ENCODE measurements around the gene CACFD1.

Gene CACFD1

DNA sequence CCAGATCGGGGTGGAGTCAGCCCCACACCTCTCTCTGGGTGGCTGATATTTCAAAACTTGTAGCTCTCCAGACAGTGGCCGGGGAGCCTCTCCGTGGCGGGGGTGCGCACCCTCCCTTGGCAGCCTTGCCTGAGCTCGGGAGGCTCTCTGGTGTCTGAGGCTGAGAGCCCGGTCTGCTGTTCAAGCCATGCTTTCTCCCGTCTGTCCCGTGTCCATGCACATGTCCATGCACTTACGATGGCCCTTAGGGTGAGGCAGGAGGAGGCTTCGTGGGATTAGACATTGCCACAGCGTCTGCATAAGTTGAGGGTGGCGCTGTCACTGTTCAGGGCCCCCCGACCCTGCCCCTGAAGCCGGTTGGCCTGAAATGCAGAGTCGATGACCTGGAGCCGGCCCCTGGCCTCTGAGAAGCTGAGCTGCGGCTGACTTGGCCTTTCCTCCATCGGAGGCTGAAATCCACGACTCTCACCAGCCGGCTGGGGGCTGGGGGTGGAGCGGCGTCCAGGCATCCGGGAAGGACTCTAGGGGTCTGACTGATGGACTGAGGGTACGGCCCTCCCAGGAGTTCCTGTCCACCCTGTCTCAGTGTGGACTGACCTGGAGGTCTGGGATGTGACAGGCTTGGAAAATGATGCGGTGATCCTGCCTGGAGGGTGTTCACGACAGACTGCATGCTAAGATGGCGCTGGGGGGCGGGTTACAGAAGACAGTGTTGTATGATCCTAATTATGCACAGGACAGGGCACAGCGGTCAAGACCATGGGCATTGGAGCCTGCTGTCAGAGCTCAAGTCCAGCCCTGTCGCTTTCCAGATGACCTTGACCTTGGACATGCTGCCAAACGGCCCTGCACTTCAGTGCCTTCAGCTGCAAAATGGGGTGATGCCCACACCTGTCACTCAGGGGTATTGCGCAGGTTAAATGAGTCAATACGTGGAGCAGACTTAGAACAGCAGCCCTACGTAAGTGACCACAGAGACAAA is 37.4 kb downstream of the CACFD1 start:
- no peak for DNase-seq

DNA sequence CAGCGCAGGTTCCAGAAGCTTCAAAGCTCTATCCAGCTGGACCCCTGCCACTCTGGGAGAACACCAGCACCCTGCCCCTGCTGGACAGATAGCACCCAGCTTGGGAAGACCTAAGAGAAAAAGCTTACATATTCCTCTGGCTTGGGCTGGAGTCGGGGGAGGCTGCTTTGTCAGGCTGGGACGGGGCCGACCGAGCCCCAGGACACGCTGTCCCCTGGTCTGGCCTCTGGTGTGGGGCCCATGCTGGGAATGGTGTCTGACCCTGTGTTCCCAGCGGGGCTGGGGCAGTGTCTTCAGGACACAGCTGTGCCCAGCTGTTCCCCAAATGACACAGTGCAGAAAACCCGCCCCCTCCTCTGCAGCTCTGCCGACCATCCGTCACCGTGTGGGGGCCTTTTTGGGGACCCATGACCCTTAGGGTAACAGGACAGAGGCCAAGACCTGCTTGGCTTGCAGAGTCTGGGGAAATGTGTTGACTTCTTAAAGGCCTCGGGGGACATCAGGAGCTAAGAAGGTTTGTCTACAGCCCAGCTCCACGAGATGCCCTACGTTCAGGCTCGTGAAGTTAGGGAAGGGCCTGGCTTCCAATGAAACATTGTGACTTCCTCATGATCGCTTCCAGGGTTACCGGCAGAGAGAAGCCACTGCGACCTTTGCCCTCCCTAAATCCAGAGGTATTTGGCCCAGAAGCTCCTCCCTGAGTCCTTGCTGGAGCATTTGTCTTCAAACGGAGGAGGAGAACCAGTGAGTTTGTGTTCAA is 39.5 kb downstream of the CACFD1 start:
- no peak for DNase-seq

DNA sequence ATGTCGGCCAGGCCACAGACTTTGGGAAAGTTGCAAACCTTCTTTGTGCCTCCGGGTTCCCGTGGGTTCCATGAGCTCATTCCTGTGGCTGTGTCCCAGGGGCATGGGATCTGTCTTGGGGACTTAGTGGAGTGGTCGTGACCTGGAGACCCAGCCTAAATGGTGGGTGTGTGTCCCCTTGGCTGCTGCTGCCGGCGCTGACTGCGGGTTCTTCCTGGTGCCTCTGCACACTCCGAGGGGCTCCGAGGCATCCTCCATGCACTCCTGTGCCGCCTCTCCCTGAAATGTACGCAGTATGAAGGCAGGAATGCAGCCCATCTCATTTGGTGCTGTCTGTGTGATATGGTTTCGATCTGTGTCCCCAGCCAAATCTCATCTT is 40.1 kb downstream of the CACFD1 start:
- DNase-seq: no peak

DNA sequence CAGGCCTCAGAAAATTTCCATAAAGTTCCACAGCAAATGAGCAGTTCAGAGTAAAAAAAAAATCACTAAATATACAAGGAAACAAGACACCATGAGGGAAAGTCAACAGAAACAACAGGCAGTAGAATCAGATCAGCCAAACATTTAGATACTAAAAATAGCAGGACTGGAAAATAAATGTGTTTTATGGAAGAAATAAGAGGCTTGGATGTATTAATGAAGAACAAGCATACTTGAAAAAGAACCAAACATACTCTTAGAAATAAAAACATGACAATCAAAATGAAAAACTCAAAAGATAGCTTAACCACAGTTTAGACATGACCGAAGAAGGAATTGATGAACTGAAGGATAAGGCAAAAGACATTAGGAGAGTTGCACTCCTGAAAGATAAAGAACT is 42.3 kb downstream of the CACFD1 start:
- no peak for DNase-seq

DNA sequence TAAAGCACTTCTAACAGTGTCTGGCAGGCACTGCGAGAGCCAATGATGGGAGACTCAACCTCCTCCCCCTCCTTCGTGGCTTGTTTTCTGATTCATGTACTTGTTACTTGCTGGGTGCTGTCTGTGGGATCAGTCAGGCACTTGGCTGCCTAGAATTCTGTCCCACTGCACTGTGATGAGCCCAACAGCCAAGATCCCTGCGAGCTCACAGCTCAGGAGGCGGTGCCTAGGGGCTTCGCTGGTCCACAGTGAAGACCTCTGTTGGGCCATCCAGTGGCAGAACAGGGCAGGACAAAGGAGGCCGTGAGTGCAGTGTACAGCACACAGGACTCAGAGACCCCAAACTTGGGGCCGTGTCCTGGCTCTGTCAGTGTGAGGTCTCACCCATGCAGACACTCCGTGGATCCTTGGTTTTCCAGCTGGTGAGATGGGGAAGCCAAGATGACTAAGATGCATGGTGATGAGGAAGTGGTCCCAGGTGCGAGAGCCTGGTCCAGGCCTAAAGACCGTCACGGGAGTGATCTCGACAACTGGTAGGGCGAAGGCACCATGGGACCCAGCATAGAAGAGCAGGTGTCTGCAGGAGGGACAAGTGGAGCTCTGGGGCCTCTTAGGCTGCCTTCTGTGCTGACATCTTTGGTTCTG is 45.5 kb downstream of the CACFD1 start:
- DNase-seq: peak; percentile 0

DNA sequence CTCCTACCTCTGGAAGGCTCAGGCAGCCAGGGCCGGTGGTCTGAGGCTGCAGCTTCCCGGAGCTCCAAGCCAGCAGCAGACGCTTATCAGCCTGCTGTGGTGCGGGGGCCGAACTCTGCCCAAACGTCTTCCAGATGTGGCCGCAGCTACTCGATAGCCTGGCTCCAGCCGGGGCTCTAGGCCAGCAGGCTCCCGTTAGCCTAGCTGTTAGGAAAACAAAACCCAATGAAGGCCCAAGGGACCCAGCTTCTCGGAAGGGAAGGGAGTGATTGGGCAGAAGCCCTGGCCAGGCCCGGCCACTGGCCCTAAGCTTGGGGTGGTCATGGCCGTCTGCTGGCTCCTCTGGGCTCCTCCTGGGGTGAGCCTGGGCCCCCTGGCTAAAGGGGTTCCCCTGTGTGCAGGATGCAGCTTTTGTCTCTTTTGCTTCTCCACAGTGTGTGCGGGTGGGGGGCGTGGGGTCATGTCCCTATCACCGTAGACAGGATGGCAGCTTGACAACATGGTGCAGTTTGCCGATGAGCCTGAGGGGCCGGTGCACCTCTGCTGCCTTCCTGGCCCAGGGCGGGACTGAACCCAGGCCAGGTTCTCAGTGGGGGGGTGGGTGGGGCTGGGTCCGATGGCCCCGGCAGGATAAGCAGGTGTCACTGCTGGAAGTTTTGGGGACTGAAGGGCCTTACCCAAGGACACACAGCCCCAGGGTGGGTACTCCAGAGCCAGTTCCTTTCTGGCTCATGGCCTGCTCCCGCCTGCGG is 46.3 kb downstream of the CACFD1 start:
- DNase-seq: no peak

DNA sequence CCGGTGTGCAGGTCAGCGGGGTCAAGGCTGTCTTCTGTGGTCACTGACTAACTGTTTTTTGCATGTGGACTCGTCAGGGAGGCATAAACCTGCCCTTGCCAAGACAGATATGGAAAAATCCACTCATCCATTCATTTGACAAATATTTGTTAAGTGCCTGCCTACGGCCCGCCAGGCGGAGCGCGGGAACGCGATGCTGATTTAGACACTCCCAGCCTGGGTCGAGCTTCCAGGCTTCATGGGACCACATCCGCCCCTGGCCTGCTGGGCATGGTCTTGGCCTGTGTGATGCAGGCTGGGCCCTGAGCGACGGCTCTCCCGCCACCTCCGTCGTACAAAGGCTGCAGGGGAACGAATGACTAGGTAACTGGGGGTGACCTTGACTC is 46.9 kb downstream of the CACFD1 start:
- DNase-seq: no peak

DNA sequence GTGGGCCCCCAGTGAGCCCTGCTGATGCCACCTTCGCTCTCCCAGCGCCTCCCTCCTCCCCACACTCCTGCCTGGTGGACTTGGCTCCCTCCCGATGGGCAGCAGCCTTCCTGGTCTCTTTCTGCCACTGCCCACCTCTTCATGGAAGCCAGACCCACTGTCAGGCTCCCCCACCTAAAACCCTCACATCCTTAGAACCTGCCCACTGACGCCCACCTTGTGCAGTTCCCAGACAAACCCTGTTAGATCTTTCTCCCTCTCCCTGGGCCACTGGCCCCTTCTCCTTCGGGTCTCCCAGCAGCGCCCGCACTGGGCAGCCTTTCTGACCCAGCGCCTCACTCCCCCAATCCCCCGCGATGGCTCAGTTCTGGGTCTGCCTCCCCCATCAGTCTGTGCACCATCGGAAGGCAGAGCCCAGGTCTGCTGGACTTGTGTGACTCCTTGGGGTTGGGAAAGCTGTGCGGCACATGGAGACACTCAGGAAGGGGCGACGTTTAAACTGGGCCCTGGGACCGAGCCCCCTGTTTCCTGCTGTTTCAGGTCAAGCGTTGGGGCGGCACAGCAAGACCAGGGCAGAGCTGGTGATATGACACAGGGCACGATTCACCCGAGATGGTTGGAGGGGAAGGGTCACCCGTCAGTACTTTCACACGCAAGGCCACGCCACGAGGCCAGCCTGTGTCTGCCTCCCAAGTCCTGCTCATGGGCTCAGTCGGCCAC is 47.6 kb downstream of the CACFD1 start:
- no peak for DNase-seq

DNA sequence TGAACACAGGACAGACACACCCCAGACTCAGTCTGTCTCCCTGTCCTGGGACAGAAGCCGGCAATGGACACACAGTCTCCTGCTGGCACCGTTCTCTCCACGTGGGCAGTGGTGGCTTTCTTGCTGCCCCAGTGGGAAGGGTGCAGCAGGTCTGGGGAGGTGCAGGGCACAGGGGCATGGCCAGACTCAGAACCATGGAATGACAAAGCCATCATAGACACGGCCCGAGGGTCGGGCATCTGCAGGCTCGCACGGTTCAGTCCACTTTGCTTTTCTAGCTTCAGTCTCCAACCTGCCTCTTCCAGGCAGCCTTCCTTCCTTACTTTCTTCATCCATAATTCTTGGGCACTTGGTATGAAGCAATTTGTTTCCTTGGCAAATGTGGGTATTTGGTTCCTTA is 48.3 kb downstream of the CACFD1 start:
- no peak for DNase-seq

DNA sequence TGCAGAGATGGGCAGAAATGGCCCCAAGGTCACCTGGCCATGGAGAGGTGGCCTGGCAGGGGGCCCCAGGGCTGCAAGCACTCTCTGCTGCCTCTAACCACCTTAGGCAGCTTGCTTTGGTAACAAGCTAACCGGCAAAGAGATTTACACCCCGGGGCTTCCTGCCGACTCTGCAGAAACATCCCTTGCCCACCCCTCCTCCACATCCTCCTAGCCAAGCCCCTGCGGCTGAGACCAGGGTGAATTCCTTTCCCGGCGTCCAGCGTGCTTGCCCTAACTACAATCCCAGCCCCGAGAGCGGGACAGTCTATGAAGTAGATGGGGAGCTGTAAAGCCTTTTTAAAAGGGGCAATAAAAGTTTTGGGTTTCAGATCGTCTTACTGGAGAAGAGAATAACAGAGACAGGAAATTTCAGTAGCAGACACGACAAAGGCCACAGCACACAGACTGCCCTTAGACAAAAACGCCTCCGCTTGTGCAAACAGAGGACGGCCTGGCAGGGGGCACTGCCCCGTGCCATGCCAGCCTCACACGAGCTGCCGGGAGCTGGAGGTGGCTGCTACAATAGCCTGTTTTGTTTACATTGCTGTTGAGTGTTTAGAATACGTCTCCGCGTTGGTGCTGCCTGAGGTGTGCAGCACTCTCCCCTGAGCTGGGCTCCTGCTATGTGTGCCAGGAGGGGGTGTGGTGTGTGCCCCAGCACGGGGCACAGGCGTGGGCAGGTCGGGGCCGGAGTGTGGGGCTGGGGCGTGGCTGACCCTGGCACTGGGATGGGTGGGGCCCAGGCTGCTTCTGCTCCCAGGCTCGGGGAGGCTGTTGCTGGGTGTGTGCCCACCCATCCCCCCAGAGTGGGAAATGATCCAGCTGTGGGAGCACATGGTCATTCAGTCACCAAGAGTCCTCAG is 49.7 kb downstream of the CACFD1 start:
- DNase-seq: peak; percentile 73

DNA sequence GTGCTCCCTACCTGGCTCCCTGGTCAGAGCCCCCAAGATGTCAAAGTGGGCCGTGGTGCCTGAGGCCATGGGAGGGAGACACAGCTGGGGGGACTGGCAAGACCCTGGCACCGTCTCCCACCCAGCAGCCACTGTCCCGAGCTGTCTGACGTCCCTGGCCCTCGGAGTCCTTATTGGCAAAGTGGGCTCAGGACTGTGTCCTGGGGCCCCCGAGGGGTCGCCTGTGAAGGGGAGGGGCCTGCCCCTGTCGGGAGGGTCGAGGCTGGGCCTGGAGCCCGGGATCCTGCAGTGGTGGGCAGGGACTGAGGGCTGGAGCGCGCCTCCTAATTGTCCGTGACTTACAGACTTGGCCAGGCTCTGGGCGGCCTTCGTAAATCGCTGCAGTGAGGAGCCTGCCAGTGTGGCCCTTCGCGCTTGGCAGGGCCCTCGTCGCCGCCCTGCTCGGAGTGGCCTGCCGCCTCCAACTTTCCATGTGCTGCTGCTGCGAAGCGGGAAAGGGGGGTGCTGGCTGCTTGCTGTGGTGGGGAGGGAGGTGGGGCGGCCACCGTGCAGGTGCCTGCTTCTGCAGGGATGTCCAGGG is 51.2 kb downstream of the CACFD1 start:
- no peak for DNase-seq

DNA sequence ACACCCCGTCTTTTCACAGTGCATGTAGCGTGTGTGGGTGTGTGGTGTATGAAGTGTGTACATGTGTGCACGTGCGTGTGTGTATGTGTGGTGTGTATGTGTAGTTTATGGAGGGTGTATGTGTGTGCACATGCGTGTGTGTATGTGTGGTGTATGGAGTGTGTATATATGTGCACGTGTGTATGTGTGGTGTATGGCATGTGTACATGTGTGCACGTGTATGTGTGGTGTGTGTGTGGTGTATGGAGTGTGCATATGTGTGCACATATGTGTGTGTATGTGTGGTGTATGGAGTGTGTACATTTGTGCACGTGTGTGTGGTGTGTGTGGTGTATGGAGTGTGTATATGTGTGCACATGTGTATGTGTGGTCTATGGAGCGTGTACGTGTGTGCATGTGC is 51.8 kb downstream of the CACFD1 start:
- DNase-seq: no peak

DNA sequence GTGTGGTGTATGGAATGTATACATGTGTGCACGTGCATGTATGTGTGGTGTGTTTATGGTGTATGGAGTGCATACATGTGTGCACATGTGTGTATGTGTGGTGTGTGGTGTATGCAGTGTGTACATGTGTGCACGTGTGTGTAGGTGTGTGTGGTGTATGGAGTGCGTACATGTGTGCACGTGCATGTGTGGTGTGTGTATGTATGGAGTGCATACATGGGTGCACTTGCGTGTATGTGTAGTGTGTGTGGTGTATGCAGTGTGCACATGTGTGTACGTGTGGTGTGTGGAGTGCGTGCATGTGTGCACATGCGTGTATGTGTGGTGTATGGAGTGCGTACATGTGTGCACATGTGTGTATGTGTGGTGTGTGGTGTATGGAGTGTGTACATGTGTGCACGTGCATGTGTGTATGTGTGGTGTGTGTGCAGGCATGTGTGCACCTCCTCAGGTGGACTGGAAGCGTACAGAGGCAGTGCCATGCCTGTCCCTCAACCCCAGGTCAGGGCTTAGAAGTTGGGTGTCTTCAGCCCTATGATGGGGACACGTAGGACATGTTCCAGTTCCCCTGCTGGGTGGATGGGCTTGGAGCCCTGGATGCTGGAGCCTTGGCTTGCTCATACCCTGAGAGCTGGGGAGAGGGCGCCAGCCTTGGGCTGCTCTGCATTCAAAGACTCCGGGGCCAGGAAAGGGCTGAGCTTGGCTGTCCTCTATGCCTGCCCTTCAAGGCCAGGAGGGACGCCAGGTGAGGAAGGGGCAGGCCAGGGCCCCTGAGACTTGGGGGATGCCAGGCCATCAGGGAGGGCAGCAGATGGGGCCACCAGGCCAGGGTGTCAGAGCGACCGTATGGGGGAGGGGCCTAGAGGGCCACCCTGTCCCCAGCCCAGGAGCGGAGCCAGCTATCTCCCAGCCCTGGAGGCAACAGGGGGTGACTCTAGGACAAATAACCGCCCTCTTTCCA is 52.8 kb downstream of the CACFD1 start:
- no peak for DNase-seq

DNA sequence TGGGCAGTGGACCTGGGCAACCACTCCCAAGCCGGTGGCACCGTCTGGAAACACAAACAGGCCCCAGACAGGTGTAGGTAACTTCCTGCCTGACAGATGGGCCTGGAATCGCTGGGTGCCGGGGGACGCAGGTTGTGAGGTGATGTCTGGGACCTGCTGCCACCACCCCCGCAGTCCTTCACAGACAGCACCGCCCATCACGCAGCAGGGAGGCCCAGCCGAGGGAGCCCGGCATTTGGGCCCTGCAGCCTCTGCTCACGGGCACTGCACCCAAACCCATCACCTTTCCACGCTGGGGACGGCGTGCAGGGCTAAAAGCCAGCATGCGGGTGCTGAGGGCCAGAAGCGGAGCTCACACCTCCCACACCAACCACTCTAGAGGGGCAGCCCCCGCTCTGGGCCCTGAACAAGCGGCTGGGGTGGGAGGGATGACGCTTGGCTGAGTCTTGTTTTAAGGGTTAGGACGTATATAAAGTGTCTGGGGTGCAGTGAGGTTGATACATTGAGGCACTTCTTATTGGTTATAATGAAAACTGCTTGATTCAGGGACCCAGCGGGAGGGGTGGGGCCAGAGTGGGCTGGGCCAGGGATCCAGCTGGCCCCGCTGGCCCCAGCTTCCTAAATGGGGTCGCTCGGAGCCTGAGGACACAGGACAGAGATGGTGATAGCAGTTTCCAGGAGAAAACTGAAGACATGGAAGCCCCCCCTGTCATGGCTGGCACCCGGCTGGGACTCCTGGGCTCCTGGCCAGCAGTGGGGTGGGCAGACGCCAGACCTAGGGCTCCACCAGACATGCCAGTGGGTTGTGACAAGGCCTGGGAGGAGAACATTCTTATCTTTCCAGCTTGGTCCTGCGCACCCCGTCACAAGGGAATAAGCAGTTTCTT is 53.7 kb downstream of the CACFD1 start:
- DNase-seq: no peak

DNA sequence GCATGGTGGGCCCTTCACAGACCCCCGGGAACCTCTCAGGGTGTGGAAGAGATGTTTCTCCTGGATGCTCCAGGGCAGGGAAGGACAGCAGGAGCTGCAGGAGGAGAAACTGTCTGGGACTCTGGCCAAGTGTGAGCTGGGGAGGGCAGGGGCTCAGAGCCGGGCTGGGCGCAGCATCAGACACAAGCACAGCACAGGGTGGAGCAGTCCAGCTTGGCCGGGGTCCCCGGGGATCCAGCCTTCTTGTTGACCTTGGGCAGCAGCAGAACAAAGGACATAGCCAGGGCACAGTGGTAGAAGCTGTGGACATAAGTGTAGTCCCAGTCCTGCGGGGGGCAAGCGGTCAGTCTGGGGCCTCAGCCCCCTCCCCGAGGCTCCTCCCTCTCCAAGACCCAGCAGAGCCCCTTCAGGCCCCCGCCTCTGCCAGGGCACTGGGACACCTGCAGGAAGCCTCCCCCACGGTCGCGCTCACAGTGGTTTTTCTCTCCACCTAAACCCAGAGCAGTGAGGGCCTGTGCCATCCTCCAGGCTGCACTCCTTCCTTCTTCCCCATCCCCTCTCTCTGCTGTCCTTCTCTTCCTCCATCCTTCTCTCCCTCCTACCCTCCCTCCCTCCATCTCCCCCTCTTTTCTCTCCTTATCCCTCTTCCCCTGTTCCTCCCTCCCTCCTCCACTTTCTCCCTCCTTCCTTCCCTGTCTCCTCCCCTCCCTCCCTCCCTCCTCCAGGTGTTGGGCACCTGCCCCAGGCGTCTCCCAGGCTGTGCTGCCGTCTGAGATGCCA is 54.9 kb downstream of the CACFD1 start:
- no peak for DNase-seq

DNA sequence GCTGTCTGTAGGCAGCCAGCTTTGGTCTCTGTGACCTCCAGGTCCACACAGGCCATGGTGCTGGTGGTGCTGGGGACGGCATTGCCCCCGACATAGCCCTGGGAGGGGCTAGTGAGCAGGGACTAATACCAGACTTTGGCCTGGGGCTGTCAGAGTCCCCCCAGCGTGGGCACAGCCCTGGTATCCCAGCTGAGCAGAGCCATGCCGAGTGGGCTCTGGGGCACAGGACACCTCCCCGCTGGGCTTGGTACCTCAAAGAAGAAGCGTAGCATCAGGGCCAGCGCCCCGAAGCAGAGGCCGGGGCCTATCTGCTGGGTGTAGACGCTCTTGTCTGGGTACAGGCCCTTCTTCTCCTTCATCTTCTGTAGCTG is 55.4 kb downstream of the CACFD1 start:
- no peak for DNase-seq

DNA sequence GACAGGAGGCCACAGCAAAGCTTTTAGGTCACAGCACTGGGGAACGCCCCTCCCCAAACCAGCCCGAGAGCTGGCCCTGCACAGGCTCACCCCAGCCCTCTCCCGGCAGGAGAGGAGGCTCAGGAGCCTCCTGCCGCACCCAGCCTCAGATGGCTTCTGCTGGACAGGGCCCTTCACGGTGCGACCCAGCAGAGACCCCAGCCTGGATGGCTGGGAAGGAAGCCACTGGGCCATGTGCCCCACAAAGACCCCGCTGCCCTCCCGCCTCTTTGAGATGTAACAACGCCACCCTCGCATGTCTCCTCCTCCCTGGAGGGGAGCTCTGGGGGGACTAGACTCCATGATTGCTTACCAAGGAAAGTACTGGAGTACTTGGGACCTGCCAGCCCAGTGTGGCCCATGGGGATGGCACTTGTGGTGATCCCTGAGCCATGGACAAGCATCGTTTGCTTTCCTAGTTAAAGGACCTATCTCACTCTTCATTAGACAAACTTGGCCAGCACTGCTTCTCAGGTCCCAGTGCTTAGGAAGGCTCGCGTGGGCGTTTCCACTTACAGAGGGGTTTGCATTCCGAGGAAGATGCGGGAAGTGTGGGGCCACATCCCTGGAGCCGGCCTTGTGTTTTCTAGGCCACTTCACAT is 56.0 kb downstream of the CACFD1 start:
- DNase-seq: no peak

Data from right kidney (tissue), 1 donor.